Urinary bladder (tissue), 4 donors: ENCODE data around the gene EPX. TPM values are rescaled to one million over a fixed set of nuclear protein-coding genes. Genes with fewer than 3 reads are reported as not detected.

Experiments used
- DNase-seq: peaks from one replicate; pipeline ENCODE4 v3.0.0-alpha.2; 2015; ENCODE audit errors: extremely low spot score
- H3K27ac ChIP-seq: one replicate; pipeline ENCODE4 v1.5.1; 2013; ENCODE audit warnings: low read depth, mild to moderate bottlenecking, moderate library complexity
- H3K36me3 ChIP-seq: one replicate; pipeline ENCODE4 v1.6.1; 2013; ENCODE audit warnings: mild to moderate bottlenecking, moderate library complexity; ENCODE audit not compliant: insufficient read depth
- H3K4me1 ChIP-seq: one replicate; pipeline ENCODE4 v1.6.1; 2013; ENCODE audit warnings: mild to moderate bottlenecking, moderate library complexity; ENCODE audit not compliant: insufficient read depth
- H3K4me3 ChIP-seq: one replicate; pipeline ENCODE4 v1.5.1; 2013; ENCODE audit warnings: low read depth, low read length
- WGBS: extraction: QIAGEN DNeasy Blood & Tissue Kit; methylation state at CpG from one replicate; pipeline ENCODE4 v1.1.7; 2013; 5-methylcytosine and 5-hydroxymethylcytosine counted together
- polyA plus RNA-seq: library from polyadenylated mRNA; stranded (reverse); fragments of 200-250 nt; gene quantifications from one replicate; pipeline ENCODE4 v1.2.3, GENCODE V29; 2013
- total RNA-seq: library from RNA; depleted of rRNA; stranded (reverse); fragments of >200 nt; gene quantifications from one replicate; pipeline ENCODE4 v1.2.3, GENCODE V29; 2014
- donor health status: healthy with polysubstance abuse.
- donor health status: healthy.

Gene EPX
- total and polyA plus RNA-seq, 2 donors = 0.11 TPM; not detected in 1

GRCh38 chr17:58193641-58194255 is 1.2 kb downstream of the EPX start:
- H3K4me3 ChIP-seq = no peak overlapping the region
- H3K4me1 ChIP-seq = no peaks in the 10 kb centered on the region
- H3K27ac ChIP-seq = no peak overlapping the region
- 75% methylated on average over 18 of the region's 18 CpGs for WGBS
- no peaks in the 10 kb centered on the region for H3K36me3 ChIP-seq
- no peak for DNase-seq

GRCh38 chr17:58195518-58196123 is 3.1 kb downstream of the EPX start:
- DNase-seq = no peak
- Histone ChIP-seq H3K36me3 (no peaks in the 10 kb centered on the region), H3K27ac (no peak overlapping the region), H3K4me1 (no peaks in the 10 kb centered on the region), H3K4me3 (no peak overlapping the region)
- WGBS = 74% methylated on average over 5 of the region's 5 CpGs

GRCh38 chr17:58196610-58197009 is 4.1 kb downstream of the EPX start:
- no peaks in the 10 kb centered on the region for H3K4me1 ChIP-seq
- DNase-seq = no peak
- no peak overlapping the region for H3K27ac ChIP-seq
- no peak overlapping the region for H3K4me3 ChIP-seq
- no peaks in the 10 kb centered on the region for H3K36me3 ChIP-seq
- 85% methylated on average over 7 of the region's 7 CpGs for WGBS

GRCh38 chr17:58200024-58200633 is 7.6 kb downstream of the EPX start:
- no peaks in the 10 kb centered on the region for H3K4me1 ChIP-seq
- no peaks in the 10 kb centered on the region for H3K36me3 ChIP-seq
- WGBS = 43% methylated on average over 14 of the region's 14 CpGs
- no peak for DNase-seq
- no peak overlapping the region for H3K4me3 ChIP-seq
- H3K27ac ChIP-seq = no peak overlapping the region

- Histone ChIP-seq H3K36me3 (no peaks in the 10 kb centered on the region), H3K27ac (no peak overlapping the region), H3K4me3 (no peak overlapping the region), H3K4me1 (no peaks in the 10 kb centered on the region)
- no peak for DNase-seq
- whole genome bisulfite sequencing = 72% methylated on average over 7 of the region's 7 CpGs
These were observed 10.3 kb downstream of the EPX start for GRCh38 chr17:58202859-58203258.

- 81% methylated on average over 5 of the region's 5 CpGs for WGBS
- no peaks in the 10 kb centered on the region for H3K36me3 ChIP-seq
These were observed 12.3 kb downstream of the EPX start for GRCh38 chr17:58204796-58205195.

GRCh38 chr17:58205936-58206335 is 13.4 kb downstream of the EPX start:
- no peak overlapping the region for H3K4me3 ChIP-seq
- H3K4me1 ChIP-seq = no peaks in the 10 kb centered on the region
- WGBS = 91% methylated on average over 11 of the region's 11 CpGs
- no peaks in the 10 kb centered on the region for H3K36me3 ChIP-seq
- no peak for DNase-seq
- H3K27ac ChIP-seq = no peak overlapping the region

More at GRCh38 chr17:58204796-58205195, 12.3 kb downstream of the EPX start:
- DNase-seq = no peak
- Histone ChIP-seq H3K4me1 (no peaks in the 10 kb centered on the region), H3K27ac (no peak overlapping the region), H3K4me3 (no peak overlapping the region)

GRCh38 chr17:58207451-58207850 is 14.9 kb downstream of the EPX start:
- DNase-seq = no peak
- Histone ChIP-seq H3K4me3 (no peak overlapping the region), H3K4me1 (no peaks in the 10 kb centered on the region), H3K36me3 (no peaks in the 10 kb centered on the region), H3K27ac (no peak overlapping the region)
- WGBS = 89% methylated on average over 3 of the region's 3 CpGs

GRCh38 chr17:58208344-58208743 is 15.8 kb downstream of the EPX start:
- DNase-seq = no peak
- Histone ChIP-seq H3K36me3 (no peaks in the 10 kb centered on the region), H3K4me1 (no peaks in the 10 kb centered on the region), H3K4me3 (no peak overlapping the region), H3K27ac (no peak overlapping the region)
- 94% methylated on average over 5 of the region's 5 CpGs for WGBS

GRCh38 chr17:58210922-58211321 is 18.4 kb downstream of the EPX start:
- no peaks in the 10 kb centered on the region for H3K36me3 ChIP-seq
- 82% methylated on average over 5 of the region's 5 CpGs for WGBS
- H3K27ac ChIP-seq = no peak overlapping the region
- no peak for DNase-seq
- H3K4me3 ChIP-seq = no peak overlapping the region
- no peaks in the 10 kb centered on the region for H3K4me1 ChIP-seq

GRCh38 chr17:58215685-58216084 is 23.2 kb downstream of the EPX start:
- no peak for DNase-seq
- no peak overlapping the region for H3K4me3 ChIP-seq
- H3K36me3 ChIP-seq = no peaks in the 10 kb centered on the region
- no peak overlapping the region for H3K27ac ChIP-seq
- no peaks in the 10 kb centered on the region for H3K4me1 ChIP-seq

GRCh38 chr17:58217766-58218165 is 25.2 kb downstream of the EPX start:
- DNase-seq = no peak
- H3K4me1 ChIP-seq = no peaks in the 10 kb centered on the region
- no peaks in the 10 kb centered on the region for H3K36me3 ChIP-seq
- no peak overlapping the region for H3K27ac ChIP-seq
- 91% methylated on average over 3 of the region's 3 CpGs for whole genome bisulfite sequencing
- H3K4me3 ChIP-seq = no peak overlapping the region

GRCh38 chr17:58219007-58219788 is 26.7 kb downstream of the EPX start, which contains the start of gene MKS1:
Gene MKS1 (minus strand): TSS chr17:58219255. CDS start chr17:58219230, 25 bp downstream.
- peak; percentile 66 for DNase-seq
- H3K4me3 ChIP-seq = peak within 1 kb of the TSS; percentile 56
- no peak within 1 kb of the TSS for H3K27ac ChIP-seq
- H3K36me3 ChIP-seq = no peaks in the 10 kb centered on the region
- WGBS = 2% methylated on average over 56 of the region's 56 CpGs
- no peaks in the 10 kb centered on the region for H3K4me1 ChIP-seq

GRCh38 chr17:58219789-58220183 is 27.3 kb downstream of the EPX start:
- no peaks in the 10 kb centered on the region for H3K4me1 ChIP-seq
- 66% methylated on average over 7 of the region's 7 CpGs for WGBS
- no peaks in the 10 kb centered on the region for H3K36me3 ChIP-seq
- H3K27ac ChIP-seq = no peak overlapping the region
- no peak overlapping the region for H3K4me3 ChIP-seq
- no peak for DNase-seq
